SK-N-SH treated with all-trans-retinoic acid at 6 μM for 48 hours (cell line): Measurements from ENCODE around the gene FBXO47.

ENCODE experiments used
- ATAC-seq: fragments of 200-7000 bp; cut with Tn5 transposase; 3 replicates; pipeline ENCODE4 v1.9.1; 2020; ENCODE audit warnings: mild to moderate bottlenecking, moderate library complexity
- ARNTL ChIP-seq: fragments of 450-650 bp; formaldehyde crosslinking; IDR thresholded peaks from 2 replicates; pipeline ENCODE4 v1.5.0; 2020; ENCODE audit warnings: low read depth, mild to moderate bottlenecking, moderate library complexity, borderline replicate concordance
- BACH2 ChIP-seq: fragments of 250-450 bp; sonication (Bioruptor Pico); IDR thresholded peaks from 2 replicates; pipeline ENCODE4 v1.9.0; 2021; ENCODE audit warnings: mild to moderate bottlenecking, borderline replicate concordance
- CREB5 ChIP-seq: fragments of 250-450 bp; sonication (Bioruptor Pico); IDR thresholded peaks from 2 replicates; pipeline ENCODE4 v1.5.1; 2020; ENCODE audit warnings: low read depth, mild to moderate bottlenecking, moderate library complexity
- CSDC2 ChIP-seq: fragments of 250-450 bp; sonication (Bioruptor Pico); IDR thresholded peaks from 2 replicates; pipeline ENCODE4 v1.5.0; 2020; ENCODE audit warnings: mild to moderate bottlenecking, moderate library complexity
- CSRNP3 ChIP-seq: fragments of 250-450 bp; sonication (Bioruptor Pico); IDR thresholded peaks from 2 replicates; pipeline ENCODE4 v1.5.1; 2021; ENCODE audit warnings: mild to moderate bottlenecking, moderate library complexity
- GLIS3 ChIP-seq: fragments of 250-450 bp; sonication (Bioruptor Pico); IDR thresholded peaks from 2 replicates; pipeline ENCODE4 v1.5.0; 2020; ENCODE audit warnings: mild to moderate bottlenecking, moderate library complexity
- PATZ1 ChIP-seq: fragments of 250-450 bp; sonication (Bioruptor Pico); IDR thresholded peaks from 2 replicates; pipeline ENCODE4 v1.8.0; 2020; ENCODE audit warnings: mild to moderate bottlenecking, moderate library complexity, borderline replicate concordance
- POU6F1 ChIP-seq: fragments of 250-450 bp; sonication (Bioruptor Pico); IDR thresholded peaks from 2 replicates; pipeline ENCODE4 v1.8.0; 2021; ENCODE audit warnings: low read depth, mild to moderate bottlenecking, moderate library complexity, borderline replicate concordance
- RARB ChIP-seq: fragments of 250-450 bp; sonication (Bioruptor Pico); IDR thresholded peaks from 2 replicates; pipeline ENCODE4 v1.8.0; 2021; ENCODE audit warnings: mild to moderate bottlenecking, moderate library complexity
- SNAI2 ChIP-seq: fragments of 250-450 bp; sonication (Bioruptor Pico); IDR thresholded peaks from 2 replicates; pipeline ENCODE4 v1.5.0; 2020; ENCODE audit warnings: mild to moderate bottlenecking, moderate library complexity
- TCF4 ChIP-seq: fragments of 250-450 bp; sonication (Bioruptor Pico); IDR thresholded peaks from 2 replicates; pipeline ENCODE4 v1.8.0; 2021; ENCODE audit warnings: mild to moderate bottlenecking, moderate library complexity, borderline replicate concordance
- TOX ChIP-seq: fragments of 250-450 bp; sonication (Bioruptor Pico); IDR thresholded peaks from 2 replicates; pipeline ENCODE4 v1.8.0; 2021; ENCODE audit warnings: mild to moderate bottlenecking, moderate library complexity, borderline replicate concordance
- ZC3H10 ChIP-seq: fragments of 250-450 bp; sonication (Bioruptor Pico); IDR thresholded peaks from 2 replicates; pipeline ENCODE4 v1.5.1; 2021; ENCODE audit warnings: mild to moderate bottlenecking, moderate library complexity
- ZFP3 ChIP-seq: fragments of 250-450 bp; sonication (Bioruptor Pico); IDR thresholded peaks from 2 replicates; pipeline ENCODE4 v1.5.0; 2020; ENCODE audit warnings: mild to moderate bottlenecking, moderate library complexity
- ZFP30 ChIP-seq: fragments of 450-650 bp; formaldehyde crosslinking; IDR thresholded peaks from 2 replicates; pipeline ENCODE4 v1.5.0; 2022; ENCODE audit warnings: mild to moderate bottlenecking, moderate library complexity
- ZNF565 ChIP-seq: fragments of 450-650 bp; formaldehyde crosslinking; conservative IDR thresholded peaks from 2 replicates; pipeline ENCODE4 v1.5.0; 2020; ENCODE audit warnings: low read depth, mild to moderate bottlenecking, moderate library complexity
- ZNF70 ChIP-seq: fragments of 450-650 bp; formaldehyde crosslinking; IDR thresholded peaks from 2 replicates; pipeline ENCODE4 v1.5.0; 2020; ENCODE audit warnings: mild to moderate bottlenecking, moderate library complexity
- ZNF8 ChIP-seq: fragments of 450-650 bp; formaldehyde crosslinking; IDR thresholded peaks from 2 replicates; pipeline ENCODE4 v1.5.0; 2020; ENCODE audit warnings: mild to moderate bottlenecking, moderate library complexity

FBXO47 gene

GRCh38 chr17:39009581-39010001, 42.4 kb upstream of the FBXO47 start (continued):
- TF ChIP-seq ARNTL (CRISPR knock-in tag): no peak
- TF ChIP-seq ZC3H10: no peak
- TF ChIP-seq GLIS3 (CRISPR knock-in tag): no peak
- no peak for TF ChIP-seq RARB (CRISPR knock-in tag)
- no peak for TF ChIP-seq CREB5

- ATAC-seq: no peak
- TF ChIP-seq CSRNP3 (CRISPR knock-in tag): no peak
- TF ChIP-seq ZFP3 (CRISPR knock-in tag): no peak
These were observed 41.4 kb upstream of the FBXO47 start for GRCh38 chr17:39008633-39009032.

- no peak for ATAC-seq
These were observed 36.0 kb upstream of the FBXO47 start for GRCh38 chr17:39002991-39003715.

More at GRCh38 chr17:39002991-39003715, 36.0 kb upstream of the FBXO47 start:
- no peak for TF ChIP-seq ZC3H10
- no peak for TF ChIP-seq CREB5
- TF ChIP-seq ZNF8 (CRISPR knock-in tag): no peak
- no peak for TF ChIP-seq PATZ1
- no peak for TF ChIP-seq ARNTL (CRISPR knock-in tag)
- no peak for TF ChIP-seq TOX (CRISPR knock-in tag)
- no peak for TF ChIP-seq TCF4 (CRISPR knock-in tag)
- no peak for TF ChIP-seq RARB (CRISPR knock-in tag)
- TF ChIP-seq CSDC2 (CRISPR knock-in tag): no peak
- TF ChIP-seq POU6F1: no peak
- no peak for TF ChIP-seq ZNF70 (CRISPR knock-in tag)
- TF ChIP-seq ZFP30 (CRISPR knock-in tag): no peak
- TF ChIP-seq SNAI2: no peak
- TF ChIP-seq ZNF565 (CRISPR knock-in tag): no peak
- no peak for TF ChIP-seq BACH2 (CRISPR knock-in tag)
- TF ChIP-seq, all 23 proteins: peak for 0
